Heart right ventricle (tissue), 16 donors: ENCODE results near the gene TMEM221. TPM values are rescaled to one million over a fixed set of nuclear protein-coding genes. Genes with fewer than 3 reads are reported as not detected.

Source experiments
- ATAC-seq, 8 donors: fragments of 200-7000 bp; cut with Tn5 transposase; one replicate each; pipeline ENCODE4 v1.9.1; 2020; ENCODE audit warnings: mild to moderate bottlenecking in 8 of 8, moderate library complexity in 8 of 8, moderate number of reproducible peaks in 1 of 8
- DNase-seq, 2 donors: peaks; one replicate each; pipeline ENCODE4 v3.0.0-alpha.2; 2020
- H3K27ac ChIP-seq, 10 donors: fragments of 200-600 bp; sonication (generic) in 2 of 10; one replicate each; pipeline versions ENCODE4 v1.5.0 to v1.8.0; 2020 to 2022; ENCODE audit warnings: mild to moderate bottlenecking in 3 of 10
- H3K27me3 ChIP-seq, 7 donors: fragments of 200-600 bp; one replicate each; pipeline ENCODE4 v1.8.0; 2021 to 2022; ENCODE audit warnings: mild to moderate bottlenecking in 2 of 7
- H3K36me3 ChIP-seq, 9 donors: fragments of 200-600 bp; sonication (generic) in 1 of 9; one replicate each; pipeline versions ENCODE4 v1.5.0 to v1.8.0; 2020 to 2022; ENCODE audit warnings: mild to moderate bottlenecking in 2 of 9
- H3K4me1 ChIP-seq, 9 donors: fragments of 200-600 bp; sonication (generic) in 1 of 9; one replicate each; pipeline versions ENCODE4 v1.5.0 to v1.8.0; 2020 to 2022; ENCODE audit warnings: mild to moderate bottlenecking in 4 of 9
- H3K4me3 ChIP-seq, 10 donors: fragments of 200-600 bp; sonication (generic) in 2 of 10; one replicate each; pipeline versions ENCODE4 v1.5.0 to v1.8.0; 2020 to 2022; ENCODE audit warnings: mild to moderate bottlenecking in 7 of 10, moderate library complexity in 2 of 10
- H3K9me3 ChIP-seq, 11 donors: fragments of 200-600 bp in 10 of 11; sonication (generic) in 2 of 11; one replicate each; pipeline versions ENCODE4 v1.5.0 to v1.8.0; 2013 to 2022; ENCODE audit warnings: mild to moderate bottlenecking in 2 of 11, control low read depth in 1 of 11, moderate library complexity in 1 of 11
- CTCF ChIP-seq, 9 donors: fragments of 200-600 bp; sonication (generic) in 2 of 9; IDR thresholded peaks; one replicate each; pipeline versions ENCODE4 v1.5.0 to v1.8.0; 2021 to 2022; ENCODE audit warnings: antibody characterized with exemption in 9 of 9, mild to moderate bottlenecking in 5 of 9, moderate library complexity in 1 of 9
- WGBS, 2 donors: extraction: QIAGEN DNeasy Blood & Tissue Kit; methylation state at CpG; one replicate each; pipeline ENCODE4 v1.1.7; 2013; ENCODE audit warnings: inconsistent platforms in 1 of 2; 5-methylcytosine and 5-hydroxymethylcytosine counted together
- intact Hi-C, 10 donors: fragments of 100-400 bp; cut with DNase I; formaldehyde crosslinking; loops; one replicate each; pipeline versions ENCODE4 v1.11.1 to v1.14.2; 2022
- polyA plus RNA-seq, 2 donors: library from polyadenylated mRNA; stranded (reverse); fragments of 200-250 nt; gene quantifications; one replicate each; pipeline ENCODE4 v1.2.3, GENCODE V29; 2013
- total RNA-seq, 10 donors: library from RNA; stranded (reverse); fragmentation: NEBNext Ultra II Directional in 3 of 10; extraction: Animal tissue kit (Norgen Biotek cat#: 25700) in 3 of 10; gene quantifications; one replicate each; pipeline versions ENCODE4 v1.2.1 to v1.2.4, GENCODE V29; 2021 to 2023
- donor health status: Arrhythmogenic right ventricular cardiomyopathy.
- donor health status: ischemic (EF 13 %, LVEDD 7.1; RV severe dilation, severe dysfunction).
- donor health status: healthy with polysubstance abuse.
- donor health status: DM: no; HTN: yes; CAD: no.
- donor health status: DM: no; HTN: no; CAD: no.
- donor health status: ischemic (EF 25% LVEDD 6.9; RV normal size, moderate dysfunction).
- donor health status: ischemic (EF 25% LVEDD 5.7; RV mildly dilated, moderate dysfunction).
- donor health status: healthy.
- donor health status: DM: yes; HTN: yes; CAD: no.
- donor health status: Ischemic cardiomyopathy.
- donor health status: ischemic (EF 35%, LVEDD 5.7; RV mildly dilated, moderate dysfunction).
- donor health status: nonischemic (EF 11% LVEDD 7.7; RV severe dilation, severe dysfunction).
- donor health status: DM: yes; HTN: yes; CAD: no.
- donor health status: PGD.
- donor health status: ischemic (EF 29% LVEDD 5.4; RV normal size, mild dysfunction).
- donor health status: nonischemic (EF 23%, LVEDD 6.1; RV moderate dilation, normal function).

Gene TMEM221
- total and polyA plus RNA-seq, 12 donors = 0.03 to 0.20 (median 0.12) TPM; not detected in 9

GRCh38 chr19:17415121-17415520 is 33.3 kb downstream of the TMEM221 start:
- H3K36me3 ChIP-seq = peaks cover 0 to 43% (median 0%) of the 10 kb centered on the region in 9 donors
- H3K27me3 ChIP-seq = no peaks in the 10 kb centered on the region
- peaks cover 0 to 36% (median 15%) of the 10 kb centered on the region in 9 donors for H3K4me1 ChIP-seq
- intact Hi-C loops = no loop called here
- 75 to 77% methylated on average over 6 of the region's 6 CpGs for WGBS, 2 donors
- no peak for ATAC-seq
- H3K27ac ChIP-seq = no peak overlapping the region
- no peaks in the 10 kb centered on the region for H3K9me3 ChIP-seq
- no peak for DNase-seq
- H3K4me3 ChIP-seq = no peak overlapping the region
- TF ChIP-seq CTCF (IDR thresholded peaks at IDR 0.05) = no peak

- ATAC-seq = no peak
- no peak for DNase-seq
- 88 to 93% methylated on average over 8 of the region's 8 CpGs for WGBS, 2 donors
- Histone ChIP-seq H3K27ac (peak overlapping the region in 3 of 10 donors; percentile 59 to 77 (median 77)), H3K9me3 (no peaks in the 10 kb centered on the region), H3K4me1 (peaks cover 0 to 31% (median 11%) of the 10 kb centered on the region in 9 donors), H3K36me3 (peaks cover 0 to 43% (median 0%) of the 10 kb centered on the region in 9 donors), H3K4me3 (no peak overlapping the region), H3K27me3 (no peaks in the 10 kb centered on the region)
- no peak for TF ChIP-seq CTCF (IDR thresholded peaks at IDR 0.05)
- intact Hi-C loops = no loop called here
These were observed 34.4 kb downstream of the TMEM221 start for GRCh38 chr19:17414097-17414496.

GRCh38 chr19:17411801-17412200 is 36.7 kb downstream of the TMEM221 start:
- Histone ChIP-seq H3K36me3 (peaks cover 0 to 43% (median 0%) of the 10 kb centered on the region in 9 donors), H3K9me3 (no peaks in the 10 kb centered on the region), H3K4me1 (peaks cover 0 to 39% (median 11%) of the 10 kb centered on the region in 9 donors), H3K4me3 (no peak overlapping the region), H3K27me3 (no peaks in the 10 kb centered on the region), H3K27ac (peak overlapping the region in 4 of 10 donors; percentile 39 to 77 (median 68))
- WGBS, 2 donors = 78 to 81% methylated on average over 11 of the region's 11 CpGs
- DNase-seq = no peak
- TF ChIP-seq CTCF (IDR thresholded peaks at IDR 0.05) = no peak
- ATAC-seq = peak in 1 of 8 donors; percentile 50
- intact Hi-C loops = no loop called here

- 92 to 98% methylated on average over 9 of the region's 9 CpGs for WGBS, 2 donors
- H3K9me3 ChIP-seq = no peaks in the 10 kb centered on the region
- no peak overlapping the region for H3K4me3 ChIP-seq
- no peak for DNase-seq
- H3K36me3 ChIP-seq = peaks cover 0 to 32% (median 0%) of the 10 kb centered on the region in 9 donors
- intact Hi-C loops = no loop called here
- H3K4me1 ChIP-seq = peaks cover 0 to 54% (median 22%) of the 10 kb centered on the region in 9 donors
- no peaks in the 10 kb centered on the region for H3K27me3 ChIP-seq
- no peak overlapping the region for H3K27ac ChIP-seq
- ATAC-seq = no peak
- TF ChIP-seq CTCF (IDR thresholded peaks at IDR 0.05) = no peak
These were observed 38.5 kb downstream of the TMEM221 start for GRCh38 chr19:17409990-17410389.
